MM.1S (cell line): ENCODE measurements around the gene CHMP1A.

Experiments used
- EZH2 ChIP-seq: fragments of 300-600 bp; sonication (generic); optimal IDR thresholded peaks from 2 replicates; pipeline ENCODE3; 2017; ENCODE audit warnings: low read depth, mild to moderate bottlenecking, antibody characterized with exemption, low read length, mixed read lengths
- EZH2phosphoT487 ChIP-seq: fragments of 300-600 bp; sonication (generic); IDR thresholded peaks from 2 replicates; pipeline ENCODE4 v1.6.1; 2018; ENCODE audit warnings: antibody characterized with exemption, low read length
- TF ChIP-seq, protein P1 (sequence below): fragments of 300-600 bp; sonication (generic); IDR thresholded peaks from 2 replicates; pipeline ENCODE4 v1.5.1; 2016; ENCODE audit warnings: antibody characterized with exemption, low read length, mixed read lengths

- TF ChIP-seq, protein P1, sequence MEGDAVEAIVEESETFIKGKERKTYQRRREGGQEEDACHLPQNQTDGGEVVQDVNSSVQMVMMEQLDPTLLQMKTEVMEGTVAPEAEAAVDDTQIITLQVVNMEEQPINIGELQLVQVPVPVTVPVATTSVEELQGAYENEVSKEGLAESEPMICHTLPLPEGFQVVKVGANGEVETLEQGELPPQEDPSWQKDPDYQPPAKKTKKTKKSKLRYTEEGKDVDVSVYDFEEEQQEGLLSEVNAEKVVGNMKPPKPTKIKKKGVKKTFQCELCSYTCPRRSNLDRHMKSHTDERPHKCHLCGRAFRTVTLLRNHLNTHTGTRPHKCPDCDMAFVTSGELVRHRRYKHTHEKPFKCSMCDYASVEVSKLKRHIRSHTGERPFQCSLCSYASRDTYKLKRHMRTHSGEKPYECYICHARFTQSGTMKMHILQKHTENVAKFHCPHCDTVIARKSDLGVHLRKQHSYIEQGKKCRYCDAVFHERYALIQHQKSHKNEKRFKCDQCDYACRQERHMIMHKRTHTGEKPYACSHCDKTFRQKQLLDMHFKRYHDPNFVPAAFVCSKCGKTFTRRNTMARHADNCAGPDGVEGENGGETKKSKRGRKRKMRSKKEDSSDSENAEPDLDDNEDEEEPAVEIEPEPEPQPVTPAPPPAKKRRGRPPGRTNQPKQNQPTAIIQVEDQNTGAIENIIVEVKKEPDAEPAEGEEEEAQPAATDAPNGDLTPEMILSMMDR: no peak
- TF ChIP-seq EZH2 (no peak), EZH2phosphoT487 (no peak)
Measured at GRCh38 chr16:89689142-89689541, 31.6 kb upstream of the CHMP1A start.
